Activated T-helper 1 cell treated with anti-CD3 and anti-CD28 coated beads, Interleukin-2, amount 50 U/mL, for 16 hours (primary cell): ENCODE measurements around the gene RAPH1.

Experiments
- DNase-seq, 2 donors: peaks; one replicate each; pipeline ENCODE4 v3.0.0-alpha.2; 2020; ENCODE audit warnings: low read depth in 1 of 2, low spot score in 1 of 2

The RAPH1 gene

GRCh38 chr2:203492965-203493364 lies 42.1 kb downstream of the RAPH1 start:
- DNase-seq: no peak

GRCh38 chr2:203490391-203490790 lies 44.7 kb downstream of the RAPH1 start:
- no peak for DNase-seq

- DNase-seq: no peak
Observed at GRCh38 chr2:203489531-203489930, 45.6 kb downstream of the RAPH1 start.

- DNase-seq: peak in 1 of 2 donors; percentile 6
Observed at GRCh38 chr2:203484266-203485112, 50.6 kb downstream of the RAPH1 start.

GRCh38 chr2:203480623-203481022 lies 54.5 kb downstream of the RAPH1 start:
- no peak for DNase-seq

- no peak for DNase-seq
Observed at GRCh38 chr2:203476881-203477280, 58.2 kb downstream of the RAPH1 start.

- DNase-seq: no peak
Observed at GRCh38 chr2:203471323-203471722, 63.8 kb downstream of the RAPH1 start.

- no peak for DNase-seq
Observed at GRCh38 chr2:203470371-203470770, 64.7 kb downstream of the RAPH1 start.

GRCh38 chr2:203469546-203469945 lies 65.6 kb downstream of the RAPH1 start:
- no peak for DNase-seq

GRCh38 chr2:203463266-203463678 lies 71.8 kb downstream of the RAPH1 start:
- no peak for DNase-seq

GRCh38 chr2:203462308-203462707 lies 72.8 kb downstream of the RAPH1 start:
- no peak for DNase-seq

GRCh38 chr2:203461746-203462145 lies 73.4 kb downstream of the RAPH1 start:
- DNase-seq: no peak

GRCh38 chr2:203455209-203455608 lies 79.9 kb downstream of the RAPH1 start:
- DNase-seq: no peak

- DNase-seq: peak in 1 of 2 donors; percentile 2
Observed at GRCh38 chr2:203453858-203454451, 81.1 kb downstream of the RAPH1 start.

GRCh38 chr2:203451689-203452088 lies 83.4 kb downstream of the RAPH1 start:
- DNase-seq: no peak

GRCh38 chr2:203451011-203451410 lies 84.1 kb downstream of the RAPH1 start:
- DNase-seq: no peak

GRCh38 chr2:203450561-203450960 lies 84.5 kb downstream of the RAPH1 start:
- DNase-seq: no peak

- DNase-seq: no peak
Observed at GRCh38 chr2:203446780-203447179, 88.3 kb downstream of the RAPH1 start.

- no peak for DNase-seq
Observed at GRCh38 chr2:203446071-203446481, 89.0 kb downstream of the RAPH1 start.

GRCh38 chr2:203444738-203445137 lies 90.4 kb downstream of the RAPH1 start:
- no peak for DNase-seq

- DNase-seq: no peak
Observed at GRCh38 chr2:203442463-203442862, 92.6 kb downstream of the RAPH1 start.

GRCh38 chr2:203441463-203441862 lies 93.6 kb downstream of the RAPH1 start:
- no peak for DNase-seq

GRCh38 chr2:203440671-203441070 lies 94.4 kb downstream of the RAPH1 start:
- DNase-seq: no peak
